GM21786 (cell line): ENCODE data around the gene TMEM222.

Experiments
- ATAC-seq: cut with Tn5 transposase; IDR thresholded peaks from one replicate; pipeline ENCODE4 v1.9.1; 2021; ENCODE audit not compliant: unreplicated experiment

Gene TMEM222

DNA sequence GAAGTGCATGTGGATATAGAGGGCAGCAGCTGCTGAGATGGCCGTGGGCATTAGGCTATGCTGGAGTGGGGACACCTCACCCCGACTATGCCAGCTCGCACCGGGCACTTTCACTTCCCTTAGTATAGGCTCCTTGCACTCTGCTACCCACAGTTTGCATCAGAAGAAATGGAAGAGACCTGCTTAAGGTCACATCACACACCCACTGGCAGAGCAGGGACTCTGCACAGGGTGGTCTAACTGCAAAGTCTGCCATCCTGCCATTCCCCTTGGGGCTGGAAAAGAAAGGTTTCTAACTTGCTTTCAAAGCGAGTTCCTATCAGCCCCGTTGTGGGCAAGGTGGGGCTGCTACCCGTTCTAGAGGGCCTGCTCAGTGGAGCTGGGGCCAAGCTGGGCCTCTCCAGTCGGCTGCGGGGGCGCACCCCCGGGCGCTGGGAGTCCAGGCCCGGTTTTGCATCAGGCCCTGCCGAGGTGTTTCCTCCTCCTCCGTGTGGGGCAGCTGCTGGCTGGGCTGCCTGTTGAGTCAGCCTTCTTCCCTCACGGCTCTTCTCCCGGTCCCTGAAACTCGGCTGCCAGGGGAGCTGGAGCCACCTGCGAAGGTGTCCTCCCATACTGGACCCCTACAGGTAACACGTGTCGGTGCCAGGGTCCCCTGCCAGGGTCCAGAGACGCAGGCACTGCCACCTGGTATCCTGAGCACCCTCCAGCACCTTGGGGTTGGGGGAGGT is 19.7 kb downstream of the TMEM222 start, which contains the start of gene SYTL1:
SYTL1 (plus strand) TSS at position 498 of the 728 bp plus-strand sequence. CDS start 3,313 bp downstream, outside the sequence.
- peak; percentile 59 for ATAC-seq

DNA sequence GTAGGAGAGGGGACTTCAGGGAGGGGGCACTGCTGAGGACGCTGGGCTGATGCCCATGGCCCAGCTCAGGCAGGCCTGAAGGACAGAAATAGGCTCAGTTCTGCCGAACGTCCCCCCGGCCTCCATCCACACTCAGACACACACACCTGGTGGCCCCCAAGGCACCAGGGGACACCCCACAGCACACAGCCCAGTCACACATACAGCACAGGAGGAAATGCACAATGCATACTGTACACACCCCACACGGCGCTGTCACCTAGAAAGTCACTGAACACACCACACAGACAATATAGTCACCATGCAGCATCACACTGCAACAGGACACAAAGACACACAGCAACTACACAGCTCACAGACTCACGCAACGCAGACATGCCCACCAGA is 20.4 kb downstream of the TMEM222 start:
- ATAC-seq = no peak

DNA sequence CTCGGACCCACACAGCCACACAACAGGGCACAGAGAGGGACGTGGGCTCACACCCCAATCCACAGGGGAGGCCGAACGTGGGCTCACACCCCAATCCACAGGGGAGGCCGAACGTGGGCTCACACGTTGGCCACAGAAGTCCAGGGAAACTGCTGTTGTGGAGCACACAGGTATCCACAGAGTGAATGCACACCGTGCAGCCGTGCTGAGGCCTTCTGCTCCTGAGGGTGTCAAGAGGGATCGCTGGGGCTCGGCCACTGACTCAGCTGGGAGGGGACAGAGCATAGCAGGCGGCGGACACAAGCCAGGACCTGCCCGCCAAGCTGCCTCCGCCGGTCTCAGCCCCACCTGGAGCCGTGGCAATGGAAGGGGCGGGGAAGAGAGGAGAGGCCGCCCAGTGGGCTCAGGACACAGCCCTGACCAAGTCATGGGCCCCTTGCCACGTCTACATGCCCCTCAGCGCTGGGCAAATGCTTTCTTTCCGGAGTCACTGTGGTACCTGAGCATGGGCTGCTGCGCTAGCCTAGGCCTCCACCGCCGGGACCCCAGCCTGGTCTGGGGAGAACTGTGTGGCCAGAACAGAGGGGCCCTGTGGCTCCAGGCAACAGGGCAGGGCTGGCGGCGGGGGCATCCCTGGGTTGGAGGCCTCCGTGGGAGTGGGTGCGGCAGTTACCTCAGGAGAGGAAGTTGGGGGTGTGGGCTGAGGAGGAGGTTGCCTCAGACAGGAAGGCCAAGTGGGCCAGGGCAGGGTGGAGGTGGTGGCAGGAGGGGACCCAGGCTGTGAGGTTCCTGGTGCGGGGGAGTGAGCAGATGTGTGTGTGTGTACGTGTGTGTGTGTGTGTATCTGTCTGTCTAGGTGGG is 21.0 kb downstream of the TMEM222 start:
- ATAC-seq = no peak

DNA sequence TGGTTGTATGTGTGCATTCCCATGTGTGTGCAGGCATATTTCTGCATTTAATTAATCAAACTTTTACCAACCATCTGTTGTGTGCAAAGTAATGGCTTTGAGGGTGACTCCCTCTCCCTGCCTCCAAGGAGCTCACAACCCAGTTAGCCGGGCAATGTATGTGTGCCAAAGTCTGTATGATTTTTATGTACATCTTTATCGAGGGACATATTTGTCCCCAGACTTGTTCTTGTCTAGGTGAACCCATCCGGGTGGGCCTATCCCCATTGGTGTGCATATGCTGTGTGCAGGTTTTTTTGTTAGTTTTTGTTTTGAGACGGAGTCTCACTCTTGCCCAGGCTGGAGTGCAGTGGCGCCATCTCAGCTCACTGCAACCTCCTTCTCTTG is 21.7 kb downstream of the TMEM222 start:
- ATAC-seq = no peak

DNA sequence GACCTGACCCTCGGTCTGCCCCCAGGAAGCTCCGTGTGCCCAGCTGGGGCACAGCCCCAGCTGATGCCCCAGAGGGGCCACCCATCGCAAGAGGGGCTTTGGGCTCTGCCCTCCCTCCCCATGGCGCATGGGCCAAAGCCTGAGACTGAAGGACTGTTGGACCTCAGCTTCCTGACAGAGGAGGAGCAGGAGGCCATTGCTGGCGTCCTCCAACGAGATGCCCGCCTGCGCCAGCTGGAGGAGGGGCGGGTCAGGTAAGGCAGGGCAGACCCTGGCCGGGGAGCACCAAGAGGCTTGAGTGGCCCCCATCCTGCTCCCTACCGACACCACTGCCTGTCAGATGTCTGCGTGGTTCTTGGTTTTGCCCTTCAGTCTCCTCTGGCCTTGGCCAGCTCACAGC is 23.3 kb downstream of the TMEM222 start:
- no peak for ATAC-seq

DNA sequence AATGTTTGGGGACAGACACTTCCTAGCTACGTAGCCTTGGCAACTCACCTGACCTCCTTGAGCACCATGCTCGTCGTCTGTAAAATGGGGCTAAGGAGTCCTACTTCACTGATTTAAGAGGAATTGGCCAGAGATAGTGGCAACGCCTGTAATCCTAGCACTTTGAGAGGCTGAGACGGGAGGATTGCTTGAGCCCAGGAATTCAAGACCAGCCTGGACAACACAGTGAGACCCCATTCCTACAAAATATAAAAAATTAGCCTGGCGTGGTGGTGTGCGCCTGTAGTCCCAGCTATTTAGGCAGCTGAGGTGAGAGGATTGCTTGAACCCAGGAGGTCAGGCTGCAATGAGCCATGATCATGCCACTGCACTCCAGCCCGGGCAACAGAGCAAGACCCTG is 24.4 kb downstream of the TMEM222 start:
- no peak for ATAC-seq

DNA sequence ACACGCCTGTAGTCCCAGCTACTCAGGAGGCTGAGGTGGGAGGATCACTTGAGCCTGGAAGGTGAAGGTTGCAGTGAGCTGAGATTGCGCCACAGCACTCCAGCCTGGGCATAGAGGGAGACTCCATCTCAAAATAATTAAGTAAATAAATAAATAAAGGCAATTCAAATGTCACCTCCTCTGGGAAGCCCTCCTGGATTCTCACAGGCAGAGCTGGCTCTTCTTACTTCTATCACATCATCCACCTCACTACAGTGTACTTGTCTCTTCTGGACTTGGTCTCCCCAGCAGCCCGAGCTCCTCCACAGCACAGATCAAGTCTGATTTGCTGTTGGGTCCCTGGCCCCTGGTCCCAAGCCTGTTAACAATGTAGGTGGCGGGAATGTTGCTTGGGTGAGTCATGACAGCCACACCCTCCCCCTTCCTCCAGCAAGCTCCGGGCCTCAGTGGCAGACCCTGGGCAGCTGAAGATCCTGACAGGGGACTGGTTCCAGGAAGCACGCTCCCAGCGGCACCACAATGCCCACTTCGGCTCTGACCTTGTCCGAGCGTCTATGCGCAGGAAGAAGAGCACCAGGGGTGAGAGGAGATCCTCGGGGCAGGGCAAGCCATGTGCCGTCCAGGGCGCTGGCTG is 25.1 kb downstream of the TMEM222 start:
- no peak for ATAC-seq

DNA sequence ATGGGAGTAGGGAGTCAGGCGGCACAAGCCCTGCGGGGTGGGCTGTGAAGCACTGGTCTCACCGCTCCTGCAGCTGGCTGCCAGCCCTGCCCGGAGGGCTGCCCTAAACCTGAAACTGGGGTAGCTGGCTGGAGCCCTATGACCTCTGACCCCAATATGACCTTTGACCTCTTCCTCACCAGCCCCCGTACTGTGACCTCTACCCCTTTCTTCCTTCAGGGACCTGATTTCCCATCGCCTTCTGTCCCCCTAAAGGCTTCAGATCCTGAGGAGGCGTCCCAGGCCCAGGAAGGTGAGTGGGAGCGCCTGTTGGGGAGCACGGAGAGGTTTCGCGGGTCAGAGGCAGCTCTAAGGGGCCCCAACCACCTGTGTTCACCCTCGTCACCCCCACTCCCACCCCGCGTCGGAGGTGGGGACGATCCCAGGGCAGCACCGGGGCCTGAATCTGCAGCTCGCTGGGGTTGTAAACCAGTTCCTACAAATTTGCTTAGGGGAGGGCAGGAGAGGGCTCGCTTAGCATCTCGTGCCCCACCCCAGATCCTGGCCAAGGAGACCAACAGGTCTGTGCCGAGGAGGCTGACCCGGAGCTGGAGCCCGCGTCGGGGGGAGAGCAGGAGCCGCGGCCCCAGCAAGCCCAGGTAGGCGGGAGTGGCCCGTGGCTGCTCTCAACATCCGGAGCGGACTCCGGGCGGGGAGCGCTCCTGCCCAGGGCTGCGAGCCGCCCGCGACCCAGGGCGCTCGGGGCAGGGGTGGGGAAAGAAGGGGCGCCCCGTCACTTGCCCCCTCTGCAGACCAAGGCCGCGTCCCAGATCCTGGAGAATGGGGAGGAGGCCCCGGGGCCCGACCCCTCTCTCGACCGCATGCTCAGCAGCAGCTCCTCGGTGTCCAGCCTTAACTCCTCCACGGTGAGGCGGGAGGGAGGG is 27.2 kb downstream of the TMEM222 start:
- no peak for ATAC-seq

DNA sequence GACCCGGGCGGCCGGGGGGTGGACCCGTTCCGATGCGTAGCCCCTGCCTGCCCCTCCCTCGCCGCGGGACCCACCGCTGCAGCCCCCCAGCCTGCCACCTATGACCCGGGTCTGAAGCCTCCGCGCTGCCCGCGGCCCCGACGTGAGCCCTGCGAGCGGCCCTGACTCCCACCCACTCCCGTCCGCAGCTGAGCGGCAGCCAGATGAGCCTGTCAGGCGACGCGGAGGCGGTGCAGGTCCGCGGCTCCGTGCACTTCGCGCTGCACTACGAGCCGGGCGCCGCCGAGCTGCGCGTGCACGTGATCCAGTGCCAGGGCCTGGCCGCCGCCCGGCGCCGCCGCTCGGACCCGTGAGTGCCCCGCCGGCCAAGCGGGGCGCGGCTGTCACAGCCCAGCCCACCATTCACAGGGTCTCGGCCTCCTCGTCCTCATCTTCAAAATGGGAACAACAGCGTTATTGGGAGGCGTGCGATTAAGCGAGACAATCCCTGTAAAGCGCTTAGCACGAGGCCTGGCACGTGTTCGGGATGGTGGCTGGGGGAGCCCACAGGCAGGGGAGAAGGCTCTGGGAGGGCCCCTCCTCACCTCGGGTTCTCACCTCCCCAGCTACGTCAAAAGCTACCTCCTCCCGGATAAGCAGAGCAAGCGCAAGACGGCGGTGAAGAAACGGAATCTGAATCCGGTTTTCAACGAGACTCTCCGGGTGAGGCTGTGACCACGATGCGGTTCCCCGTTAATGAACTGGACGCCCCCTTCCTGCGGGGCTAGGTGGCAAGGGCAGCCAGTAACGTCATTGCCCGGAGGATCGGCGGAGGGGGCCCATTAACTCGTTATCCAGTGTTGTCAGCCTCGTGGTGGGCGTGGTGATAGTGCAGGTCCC is 28.1 kb downstream of the TMEM222 start:
- no peak for ATAC-seq

DNA sequence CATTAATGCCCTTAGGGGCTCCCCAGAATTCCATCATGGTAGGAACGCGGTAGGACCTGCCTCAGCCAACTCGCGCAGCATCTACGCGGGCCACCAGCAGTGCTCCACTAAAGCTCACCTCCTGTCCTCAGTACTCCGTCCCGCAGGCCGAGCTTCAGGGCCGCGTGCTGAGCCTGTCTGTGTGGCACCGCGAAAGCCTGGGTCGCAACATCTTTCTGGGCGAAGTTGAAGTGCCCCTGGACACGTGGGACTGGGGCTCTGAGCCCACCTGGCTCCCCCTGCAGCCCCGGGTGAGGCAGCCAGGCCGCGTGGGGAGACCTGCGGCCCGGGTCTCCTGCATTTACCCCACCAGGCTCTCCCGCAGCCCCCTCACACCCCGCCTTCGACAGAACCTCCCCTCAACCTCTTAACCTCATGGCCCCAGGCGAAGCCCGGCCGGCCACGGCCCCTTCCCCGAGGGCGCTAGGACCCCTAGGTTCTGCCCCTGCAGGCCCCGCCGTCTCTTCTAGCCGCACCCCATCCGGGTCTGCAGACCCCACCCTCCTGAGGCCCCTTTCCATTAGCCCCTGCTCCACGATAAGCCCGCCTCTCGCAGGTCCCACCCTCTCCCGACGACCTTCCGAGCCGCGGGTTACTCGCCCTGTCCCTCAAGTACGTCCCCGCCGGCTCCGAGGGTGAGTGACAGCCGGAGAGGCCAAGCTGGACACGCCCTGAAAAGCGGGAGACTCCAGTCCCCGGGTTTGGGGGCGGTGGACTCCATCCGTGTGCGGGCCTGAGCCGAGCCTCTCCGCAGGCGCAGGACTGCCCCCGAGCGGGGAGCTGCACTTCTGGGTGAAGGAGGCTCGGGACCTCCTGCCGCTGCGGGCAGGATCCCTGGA is 28.9 kb downstream of the TMEM222 start:
- no peak for ATAC-seq

DNA sequence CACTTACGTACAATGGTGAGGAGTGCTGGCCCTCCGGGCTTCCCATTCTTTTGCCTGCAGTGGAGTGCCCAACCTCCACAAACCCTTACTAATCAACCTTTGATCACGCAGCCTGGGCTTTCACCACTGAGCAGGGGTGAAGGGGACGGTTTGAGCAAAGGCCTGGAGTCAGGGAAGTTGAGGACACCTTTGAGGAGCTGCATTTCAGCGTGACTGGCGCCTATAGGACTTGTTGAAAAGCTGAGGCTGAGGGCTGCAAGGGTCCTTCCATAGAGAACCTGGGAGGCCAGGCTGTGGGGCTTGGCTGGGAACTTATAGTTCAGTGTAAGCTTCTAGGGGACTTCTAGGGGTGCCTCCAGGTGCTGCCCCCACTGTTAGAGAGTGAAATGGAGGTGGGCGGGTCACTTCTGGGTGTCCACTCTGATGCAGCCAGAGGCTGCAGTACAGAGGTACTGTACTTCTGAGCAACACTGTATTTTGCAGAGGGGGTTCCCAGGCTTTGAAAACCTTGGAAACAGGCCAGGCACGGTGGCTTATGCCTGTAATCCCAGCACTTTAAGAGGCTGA is 29.7 kb downstream of the TMEM222 start:
- no peak for ATAC-seq

DNA sequence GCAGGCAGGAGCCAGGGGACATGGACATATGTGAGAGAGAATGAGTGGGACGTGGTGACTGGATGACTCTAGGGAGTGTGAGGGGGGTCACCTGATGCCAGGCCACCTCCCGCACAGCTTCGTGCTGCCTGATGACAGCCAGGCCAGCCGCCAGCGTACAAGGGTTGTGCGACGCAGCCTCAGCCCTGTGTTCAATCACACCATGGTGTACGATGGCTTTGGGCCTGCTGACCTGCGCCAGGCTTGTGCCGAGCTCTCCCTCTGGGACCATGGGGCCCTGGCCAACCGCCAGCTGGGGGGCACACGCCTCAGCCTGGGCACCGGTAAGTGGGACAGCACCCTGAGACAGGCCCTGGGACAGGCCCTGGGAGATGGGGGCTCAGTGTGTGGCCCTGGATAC is 31.2 kb downstream of the TMEM222 start:
- no peak for ATAC-seq

DNA sequence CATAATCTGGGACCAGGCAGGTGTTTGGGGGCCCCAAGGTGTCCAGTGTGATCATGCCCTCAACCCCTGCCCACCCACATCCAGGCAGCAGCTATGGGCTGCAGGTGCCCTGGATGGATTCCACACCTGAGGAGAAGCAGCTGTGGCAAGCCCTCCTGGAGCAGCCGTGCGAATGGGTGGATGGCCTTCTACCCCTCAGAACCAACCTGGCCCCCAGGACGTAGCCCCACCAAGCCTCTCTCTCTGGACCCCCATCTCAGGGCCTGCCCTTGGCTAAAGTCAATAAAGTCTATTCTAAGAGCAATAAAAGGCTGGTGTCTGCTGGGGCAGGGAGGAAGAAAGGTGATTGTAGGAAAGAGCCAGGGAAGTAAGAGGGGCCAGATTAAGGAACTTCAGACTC is 31.7 kb downstream of the TMEM222 start:
- ATAC-seq = no peak

DNA sequence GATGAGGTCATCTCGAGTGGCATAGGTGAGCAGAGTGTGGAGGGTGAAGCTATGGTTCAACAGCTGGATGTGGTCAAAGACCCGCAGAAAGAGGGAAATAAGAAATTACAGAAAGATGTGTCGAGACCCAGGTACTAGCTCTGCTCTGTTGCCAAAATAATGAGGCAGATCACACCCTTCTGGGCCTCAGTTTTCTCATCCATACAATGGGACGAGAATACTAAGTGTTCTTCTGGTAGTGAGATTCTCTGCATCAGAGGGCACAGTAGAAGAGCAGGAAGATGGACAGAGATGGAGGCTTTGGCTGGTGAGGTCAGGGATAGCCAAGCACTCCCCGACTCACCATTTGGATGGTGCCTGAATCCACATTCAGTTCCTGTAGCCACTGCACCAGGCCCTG is 33.7 kb downstream of the TMEM222 start:
- no peak for ATAC-seq

DNA sequence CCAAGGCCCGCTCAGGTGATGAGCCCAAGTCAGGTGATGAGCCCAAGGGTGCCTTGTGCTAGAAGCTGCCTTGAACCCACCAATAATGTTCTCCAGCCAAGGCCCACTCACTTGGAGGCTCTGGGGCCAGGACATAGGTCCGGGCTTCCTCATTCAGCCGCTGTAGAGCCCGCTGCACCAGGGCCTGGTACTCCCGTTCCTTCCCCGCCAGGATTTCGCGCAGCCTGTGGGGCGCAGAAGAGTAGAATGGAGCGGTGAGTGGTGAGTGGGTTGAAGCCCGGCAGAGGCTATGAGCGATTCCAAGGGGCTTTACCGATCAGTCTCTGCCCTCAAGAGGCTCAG is 34.3 kb downstream of the TMEM222 start:
- ATAC-seq = no peak

DNA sequence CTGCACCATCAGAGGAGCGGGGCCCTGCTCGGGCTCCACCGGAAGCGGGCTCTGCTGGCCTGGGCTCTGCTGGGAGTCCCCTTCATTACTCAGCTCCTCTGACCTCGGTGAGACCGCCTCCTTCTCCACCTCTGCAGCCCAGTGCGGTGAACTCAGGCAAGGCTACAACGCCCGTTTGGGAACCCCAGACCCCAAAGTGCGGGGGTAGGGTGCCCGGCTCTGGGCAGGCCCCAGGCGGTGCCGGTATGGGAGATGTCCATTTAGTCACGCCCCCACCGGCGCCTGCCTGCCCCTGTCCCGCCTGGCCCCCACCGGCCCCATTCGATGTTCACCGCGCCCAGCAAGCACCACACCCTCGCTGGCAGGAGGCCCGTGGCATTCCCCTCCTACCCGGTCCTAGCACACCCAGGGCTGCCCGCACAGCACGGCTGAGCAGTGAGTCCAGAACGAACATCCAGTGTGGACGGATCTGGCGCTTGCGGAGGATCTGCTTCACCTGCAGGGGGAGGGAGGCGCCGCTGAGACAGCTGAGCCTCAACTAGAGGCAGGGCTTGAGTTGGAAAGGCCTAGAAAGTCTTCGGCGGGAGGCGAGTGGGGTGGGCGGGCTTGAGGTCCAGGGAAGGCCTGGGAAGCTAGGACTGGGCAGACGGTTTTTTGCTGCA is 34.8 kb downstream of the TMEM222 start:
- ATAC-seq = no peak

DNA sequence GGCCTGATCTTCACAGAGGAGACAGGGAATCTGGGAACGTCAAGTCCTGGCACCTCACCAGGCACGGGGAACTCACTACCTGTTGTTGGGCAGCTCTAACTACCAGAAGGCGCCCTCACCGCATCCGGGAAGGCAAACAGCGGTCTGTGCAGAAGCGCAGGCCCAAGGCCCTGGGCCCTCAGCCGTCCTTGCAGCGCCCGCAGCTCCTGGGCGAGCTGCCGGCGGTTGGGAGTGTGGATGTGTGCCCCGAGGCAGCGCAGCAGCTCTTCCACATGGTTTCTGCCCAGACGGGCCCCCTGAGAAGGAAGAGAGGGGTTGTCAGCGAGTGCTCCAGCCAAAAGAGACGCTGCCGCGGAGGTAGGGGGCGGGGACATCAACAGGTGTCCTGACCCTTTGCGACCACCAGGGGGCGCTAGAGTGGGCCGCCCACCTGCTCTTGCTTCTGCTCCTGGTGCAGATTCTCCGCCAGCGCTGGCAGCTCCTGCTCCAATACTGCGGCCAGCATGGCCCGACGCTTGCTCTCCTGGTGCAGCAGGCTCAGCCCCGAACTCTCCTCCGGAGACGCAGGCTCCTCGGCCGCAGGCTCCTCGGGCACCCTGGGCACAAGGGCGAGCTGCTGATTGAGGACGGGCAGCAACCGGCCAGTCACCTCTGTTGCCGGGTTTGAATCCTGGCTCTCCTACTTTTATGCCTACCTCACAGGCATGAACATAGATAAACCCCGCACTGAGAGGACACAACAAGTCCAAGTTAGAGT is 35.5 kb downstream of the TMEM222 start:
- ATAC-seq = no peak
